Endothelial cell of umbilical vein (primary cell): ENCODE measurements around the gene SIGMAR1.

Experiments used
- CTCF ChIP-seq, 2 donors: IDR thresholded peaks; 1 replicate in 1 of 2; 2 replicates in 1 of 2; pipeline ENCODE4 v1.5.1; 2011; ENCODE audit warnings: low read length in 2 of 2, mild to moderate bottlenecking in 2 of 2, moderate library complexity in 2 of 2, control low read depth in 1 of 2, inconsistent platforms in 1 of 2, low read depth in 1 of 2; ENCODE audit not compliant: insufficient read depth in 1 of 2; ENCODE audit errors: extremely low read depth in 1 of 2
- GATA2 ChIP-seq: IDR thresholded peaks from 2 replicates; pipeline ENCODE4 v1.7.0; 2011; ENCODE audit warnings: low read depth, mild to moderate bottlenecking, moderate library complexity, mixed read lengths, low read length; ENCODE audit not compliant: insufficient read length, insufficient read depth
- JUN ChIP-seq: IDR thresholded peaks from 2 replicates; pipeline ENCODE4 v1.6.1; 2011; ENCODE audit warnings: borderline replicate concordance, low read depth; ENCODE audit not compliant: insufficient read length, insufficient read depth
- MAX ChIP-seq: IDR thresholded peaks from 2 replicates; pipeline ENCODE4 v1.6.1; 2011; ENCODE audit not compliant: insufficient read depth, insufficient read length
- POLR2A ChIP-seq: IDR thresholded peaks from 2 replicates; pipeline ENCODE4 v1.6.1; 2012; ENCODE audit warnings: low read depth, mild to moderate bottlenecking, control low read depth, low read length

- TF ChIP-seq CTCF (IDR thresholded peaks at IDR 0.05; ENCODE audit: extremely low read depth in 1 of 2, insufficient read depth in 1 of 2, low read depth in 1 of 2, low read length in 2 of 2) (no peak), JUN (no peak), POLR2A (no peak), GATA2 (no peak), MAX (no peak)
Measured at GRCh38 chr9:34685591-34685990, 48.0 kb upstream of the SIGMAR1 start.
